Amygdala (tissue), 56 donors: ENCODE results near the gene DTNBP1.

Experiments used
- DNase-seq, 56 donors: peaks; one replicate each; lab custom pipeline; 2025; lab: John Stamatoyannopoulos, UW

DTNBP1 gene

GRCh38 chr6:15538106-15538505 is 124.7 kb downstream of the DTNBP1 start:
- no peak for DNase-seq

- no peak for DNase-seq
Observed at GRCh38 chr6:15536198-15536955, 126.5 kb downstream of the DTNBP1 start.

- DNase-seq, result no peak
Observed at GRCh38 chr6:15535495-15536197, 127.2 kb downstream of the DTNBP1 start.

- no peak for DNase-seq
Observed at GRCh38 chr6:15534974-15535373, 127.9 kb downstream of the DTNBP1 start.

GRCh38 chr6:15533379-15534026 is 129.3 kb downstream of the DTNBP1 start:
- no peak for DNase-seq

GRCh38 chr6:15531973-15532372 is 130.9 kb downstream of the DTNBP1 start:
- DNase-seq, result no peak

- DNase-seq, result no peak
Observed at GRCh38 chr6:15530411-15530810, 132.4 kb downstream of the DTNBP1 start.

GRCh38 chr6:15528870-15529269 is 134.0 kb downstream of the DTNBP1 start:
- DNase-seq, result no peak

- no peak for DNase-seq
Observed at GRCh38 chr6:15527838-15528617, 134.8 kb downstream of the DTNBP1 start.

- DNase-seq, result no peak
Observed at GRCh38 chr6:15526212-15526701, 136.6 kb downstream of the DTNBP1 start.

- DNase-seq, result no peak
Observed at GRCh38 chr6:15524861-15525401, 137.9 kb downstream of the DTNBP1 start.

- DNase-seq, result no peak
Observed at GRCh38 chr6:15523679-15524630, 138.9 kb downstream of the DTNBP1 start.

- DNase-seq, result no peak
Observed at GRCh38 chr6:15522856-15523529, 139.8 kb downstream of the DTNBP1 start.

- DNase-seq, result no peak
Observed at GRCh38 chr6:15522427-15522826, 140.4 kb downstream of the DTNBP1 start.

- no peak for DNase-seq
Observed at GRCh38 chr6:15522026-15522425, 140.8 kb downstream of the DTNBP1 start.

- peak in 8 of 56 donors; percentile 7 to 52 (median 12) for DNase-seq
Observed at GRCh38 chr6:15521582-15521981, 141.2 kb downstream of the DTNBP1 start.

- no peak for DNase-seq
Observed at GRCh38 chr6:15520626-15521203, 142.1 kb downstream of the DTNBP1 start.

GRCh38 chr6:15519681-15520080 is 143.1 kb downstream of the DTNBP1 start:
- no peak for DNase-seq
